Heart left ventricle (tissue), 16 donors: ENCODE measurements around the gene TRMU. TPM values are rescaled to one million over a fixed set of nuclear protein-coding genes. Genes with fewer than 3 reads are reported as not detected.
A peak's percentile ranks its signal among the peaks of the same experiment; 100 is the strongest.

ENCODE experiments used
- ATAC-seq, 4 donors: fragments of 200-7000 bp; cut with Tn5 transposase; one replicate each; pipeline ENCODE4 v1.9.1; 2020 to 2022; ENCODE audit warnings: moderate library complexity in 4 of 4, mild to moderate bottlenecking in 3 of 4, moderate number of reproducible peaks in 1 of 4
- DNase-seq, 5 donors: peaks; one replicate each; pipeline ENCODE4 v3.0.0-alpha.2; 2020
- H3K27ac ChIP-seq, 12 donors: fragments of 200-600 bp; sonication (generic) in 4 of 12; one replicate each; pipeline versions ENCODE4 v1.5.0 to v1.8.0; 2016 to 2022; ENCODE audit warnings: mild to moderate bottlenecking in 2 of 12
- H3K27me3 ChIP-seq, 9 donors: fragments of 200-600 bp; sonication (generic) in 2 of 9; one replicate each; pipeline versions ENCODE4 v1.5.1 to v1.8.0; 2016 to 2022; ENCODE audit warnings: mild to moderate bottlenecking in 3 of 9
- H3K36me3 ChIP-seq, 9 donors: fragments of 200-600 bp; sonication (generic) in 2 of 9; one replicate each; pipeline versions ENCODE4 v1.5.0 to v1.8.0; 2018 to 2022; ENCODE audit warnings: mild to moderate bottlenecking in 2 of 9
- H3K4me1 ChIP-seq, 12 donors: fragments of 200-600 bp; sonication (generic) in 4 of 12; one replicate each; pipeline versions ENCODE4 v1.5.0 to v1.8.0; 2016 to 2022; ENCODE audit warnings: mild to moderate bottlenecking in 3 of 12
- H3K4me3 ChIP-seq, 12 donors: fragments of 200-600 bp; sonication (generic) in 4 of 12; one replicate each; pipeline versions ENCODE4 v1.5.0 to v1.8.0; 2017 to 2022; ENCODE audit warnings: mild to moderate bottlenecking in 9 of 12, moderate library complexity in 4 of 12
- H3K9me3 ChIP-seq, 12 donors: fragments of 200-600 bp; sonication (generic) in 4 of 12; one replicate each; pipeline versions ENCODE4 v1.5.0 to v1.8.0; 2016 to 2022; ENCODE audit warnings: mild to moderate bottlenecking in 1 of 12
- POLR2A ChIP-seq, 2 donors: fragments of 450-650 bp; IDR thresholded peaks; one replicate each; pipeline ENCODE4 v1.6.1; 2017; ENCODE audit warnings: antibody characterized with exemption in 2 of 2, mild to moderate bottlenecking in 2 of 2, moderate library complexity in 2 of 2
- WGBS, 4 donors: extraction: QIAGEN DNeasy Blood & Tissue Kit in 2 of 4; methylation state at CpG; one replicate each; pipeline versions ENCODE4 v1.1.5 to v1.1.7; 2013 to 2018; 5-methylcytosine and 5-hydroxymethylcytosine counted together
- intact Hi-C, 10 donors: fragments of 100-400 bp; cut with DNase I; formaldehyde crosslinking; loops; one replicate each; pipeline versions ENCODE4 v1.11.1 to v1.14.2; 2022
- polyA plus RNA-seq, 2 donors: library from polyadenylated mRNA; stranded (reverse); fragments of 200-250 nt; gene quantifications; one replicate each; pipeline ENCODE4 v1.2.3, GENCODE V29; 2013
- total RNA-seq, 9 donors: library from RNA; depleted of rRNA in 2 of 9; stranded (reverse); fragments of >200 nt in 2 of 9; fragmentation: NEBNext Ultra II Directional in 3 of 9; extraction: Animal tissue kit (Norgen Biotek cat#: 25700) in 3 of 9; gene quantifications; one replicate each; pipeline versions ENCODE4 v1.1.0 to v1.2.4, GENCODE V29; 2016 to 2023
- TF ChIP-seq, protein P1 (sequence below), 12 donors: fragments of 200-600 bp; sonication (generic) in 4 of 12; IDR thresholded peaks; one replicate each; pipeline versions ENCODE4 v1.5.0 to v1.8.0; 2018 to 2022; ENCODE audit warnings: antibody characterized with exemption in 12 of 12, mild to moderate bottlenecking in 5 of 12
- donor health status: ischemic (EF 13 %, LVEDD 7.1; RV severe dilation, severe dysfunction).
- donor health status: healthy with polysubstance abuse.
- donor health status: DM: no; HTN: yes; CAD: no.
- donor health status: DM: no; HTN: no; CAD: no.
- donor health status: ischemic (EF 25% LVEDD 6.9; RV normal size, moderate dysfunction).
- donor health status: ischemic (EF 25% LVEDD 5.7; RV mildly dilated, moderate dysfunction).
- donor health status: healthy.
- donor health status: DM: yes; HTN: yes; CAD: no.
- donor health status: ischemic (EF 35%, LVEDD 5.7; RV mildly dilated, moderate dysfunction).
- donor health status: nonischemic (EF 11% LVEDD 7.7; RV severe dilation, severe dysfunction).
- donor health status: DM: yes; HTN: yes; CAD: no.
- donor health status: PGD.
- donor health status: ischemic (EF 29% LVEDD 5.4; RV normal size, mild dysfunction).
- donor health status: nonischemic (EF 23%, LVEDD 6.1; RV moderate dilation, normal function).

Gene TRMU
- total and polyA plus RNA-seq, 11 donors = 24.3 to 48.7 (median 33.3) TPM

DNA sequence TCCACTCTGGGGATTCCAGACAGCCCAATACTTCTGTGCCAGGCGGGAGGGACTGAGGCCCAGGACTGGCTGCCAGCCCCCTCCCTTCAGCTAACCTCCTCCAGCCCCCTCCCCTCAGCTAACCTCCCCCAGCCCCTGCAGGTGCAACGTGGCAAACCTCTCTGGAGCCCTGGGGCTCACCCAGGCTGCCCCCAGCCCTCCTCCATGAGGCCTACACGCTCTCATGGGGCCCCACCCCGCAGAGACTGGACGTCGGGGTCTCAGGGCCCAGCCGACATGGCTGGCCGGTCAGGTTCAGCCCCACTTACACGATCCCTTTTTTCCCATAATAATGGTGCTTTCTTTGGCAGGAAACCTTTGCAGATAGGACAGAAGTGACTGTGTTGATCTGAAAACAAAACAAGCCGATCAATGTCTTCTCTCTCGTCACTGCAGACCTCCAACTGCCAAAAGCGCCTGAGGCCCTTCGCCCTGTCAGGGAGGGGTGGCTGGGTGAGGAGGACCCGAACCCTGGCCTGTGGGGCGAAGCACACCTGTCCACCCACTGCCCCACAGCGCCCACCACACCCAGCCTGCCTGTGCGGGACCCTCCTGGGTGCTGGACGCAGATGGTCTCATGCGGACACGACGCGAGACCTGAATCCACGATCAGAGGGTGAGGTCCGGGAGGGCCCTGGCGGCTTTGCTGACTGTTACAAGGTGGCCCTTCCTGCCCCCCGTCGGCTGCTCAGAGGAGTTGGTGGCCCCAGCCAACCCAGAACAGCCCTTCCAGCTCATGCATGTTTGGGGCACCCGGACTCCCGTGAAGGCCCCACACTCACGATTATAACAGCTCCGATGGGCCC, 33.6 kb downstream of the TRMU start:
- H3K4me1 ChIP-seq = no peaks in the 10 kb centered on the region
- no peak overlapping the region for H3K27ac ChIP-seq
- no peak overlapping the region for H3K4me3 ChIP-seq
- WGBS, 4 donors = 80 to 86% (median 85%) methylated on average over 25 to 31 of the region's 31 CpGs
- no peaks in the 10 kb centered on the region for H3K36me3 ChIP-seq
- ATAC-seq (no peak), DNase-seq (peak in 2 of 5 donors; percentile 19 to 51)
- H3K27me3 ChIP-seq = peaks cover 0 to 11% (median 0%) of the 10 kb centered on the region in 9 donors
- H3K9me3 ChIP-seq = no peaks in the 10 kb centered on the region
- no peak for TF ChIP-seq POLR2A (IDR thresholded peaks at IDR 0.05)
- TF ChIP-seq, protein P1, sequence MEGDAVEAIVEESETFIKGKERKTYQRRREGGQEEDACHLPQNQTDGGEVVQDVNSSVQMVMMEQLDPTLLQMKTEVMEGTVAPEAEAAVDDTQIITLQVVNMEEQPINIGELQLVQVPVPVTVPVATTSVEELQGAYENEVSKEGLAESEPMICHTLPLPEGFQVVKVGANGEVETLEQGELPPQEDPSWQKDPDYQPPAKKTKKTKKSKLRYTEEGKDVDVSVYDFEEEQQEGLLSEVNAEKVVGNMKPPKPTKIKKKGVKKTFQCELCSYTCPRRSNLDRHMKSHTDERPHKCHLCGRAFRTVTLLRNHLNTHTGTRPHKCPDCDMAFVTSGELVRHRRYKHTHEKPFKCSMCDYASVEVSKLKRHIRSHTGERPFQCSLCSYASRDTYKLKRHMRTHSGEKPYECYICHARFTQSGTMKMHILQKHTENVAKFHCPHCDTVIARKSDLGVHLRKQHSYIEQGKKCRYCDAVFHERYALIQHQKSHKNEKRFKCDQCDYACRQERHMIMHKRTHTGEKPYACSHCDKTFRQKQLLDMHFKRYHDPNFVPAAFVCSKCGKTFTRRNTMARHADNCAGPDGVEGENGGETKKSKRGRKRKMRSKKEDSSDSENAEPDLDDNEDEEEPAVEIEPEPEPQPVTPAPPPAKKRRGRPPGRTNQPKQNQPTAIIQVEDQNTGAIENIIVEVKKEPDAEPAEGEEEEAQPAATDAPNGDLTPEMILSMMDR (IDR thresholded peaks at IDR 0.05) = no peak
- intact Hi-C loops = loop anchor here in 2 of 10 donors (2.0 to 5.0 kb wide), 2 partner anchors 172 to 173 kb away; no protein-coding TSS in a partner anchor

DNA sequence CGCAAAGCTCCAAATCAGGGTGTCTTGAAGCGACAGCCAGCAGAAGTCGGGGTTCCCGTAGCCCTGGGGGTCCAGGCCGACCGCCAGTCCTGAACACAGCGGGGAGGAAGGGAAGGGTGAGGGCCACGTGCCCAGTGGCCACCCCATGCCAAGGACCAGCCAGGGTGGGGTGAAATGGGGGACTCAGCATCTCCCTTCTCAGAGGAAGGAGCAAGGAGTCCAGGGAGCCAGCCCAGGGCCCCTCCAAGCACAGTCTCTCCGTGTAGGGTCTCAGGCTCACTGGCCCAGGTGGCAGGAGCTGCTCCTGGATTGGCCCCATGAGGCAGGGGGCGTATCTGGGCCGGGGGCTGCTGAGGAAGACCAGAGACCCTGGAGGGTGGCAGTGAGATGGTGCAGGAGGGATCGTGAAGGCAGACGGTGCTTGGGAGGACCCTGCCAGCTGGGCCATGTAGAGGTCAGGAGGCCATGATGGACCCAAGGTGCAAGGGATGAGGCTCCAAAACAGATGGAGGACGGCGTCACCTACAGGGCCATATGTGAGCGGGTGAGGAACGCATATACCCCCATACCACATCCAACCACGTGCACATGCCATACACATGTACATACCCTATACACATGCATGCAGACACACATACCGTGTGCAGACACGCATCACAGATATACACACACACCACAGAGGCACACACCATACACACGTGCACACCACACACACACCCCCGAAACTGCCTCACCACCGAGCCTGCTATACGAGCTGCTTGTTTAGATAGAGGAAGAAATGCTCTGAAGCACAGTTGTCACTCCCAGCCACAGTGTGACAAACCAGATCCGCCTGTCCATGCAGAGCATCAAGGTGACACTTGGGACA, 34.4 kb downstream of the TRMU start:
- Histone ChIP-seq H3K9me3 (no peaks in the 10 kb centered on the region), H3K27ac (no peak overlapping the region), H3K36me3 (no peaks in the 10 kb centered on the region), H3K4me1 (no peaks in the 10 kb centered on the region), H3K4me3 (no peak overlapping the region), H3K27me3 (peaks cover 0 to 11% (median 0%) of the 10 kb centered on the region in 9 donors)
- no peak for TF ChIP-seq POLR2A (IDR thresholded peaks at IDR 0.05)
- TF ChIP-seq, protein P1 (IDR thresholded peaks at IDR 0.05) = no peak
- 81 to 85% (median 81%) methylated on average over 23 to 25 of the region's 25 CpGs for WGBS, 4 donors
- ATAC-seq (no peak), DNase-seq (peak in 2 of 5 donors; percentile 10 to 53)
- intact Hi-C loops = loop anchor here in 2 of 10 donors (2.0 to 5.0 kb wide), 2 partner anchors 171 to 172 kb away; no protein-coding TSS in a partner anchor

DNA sequence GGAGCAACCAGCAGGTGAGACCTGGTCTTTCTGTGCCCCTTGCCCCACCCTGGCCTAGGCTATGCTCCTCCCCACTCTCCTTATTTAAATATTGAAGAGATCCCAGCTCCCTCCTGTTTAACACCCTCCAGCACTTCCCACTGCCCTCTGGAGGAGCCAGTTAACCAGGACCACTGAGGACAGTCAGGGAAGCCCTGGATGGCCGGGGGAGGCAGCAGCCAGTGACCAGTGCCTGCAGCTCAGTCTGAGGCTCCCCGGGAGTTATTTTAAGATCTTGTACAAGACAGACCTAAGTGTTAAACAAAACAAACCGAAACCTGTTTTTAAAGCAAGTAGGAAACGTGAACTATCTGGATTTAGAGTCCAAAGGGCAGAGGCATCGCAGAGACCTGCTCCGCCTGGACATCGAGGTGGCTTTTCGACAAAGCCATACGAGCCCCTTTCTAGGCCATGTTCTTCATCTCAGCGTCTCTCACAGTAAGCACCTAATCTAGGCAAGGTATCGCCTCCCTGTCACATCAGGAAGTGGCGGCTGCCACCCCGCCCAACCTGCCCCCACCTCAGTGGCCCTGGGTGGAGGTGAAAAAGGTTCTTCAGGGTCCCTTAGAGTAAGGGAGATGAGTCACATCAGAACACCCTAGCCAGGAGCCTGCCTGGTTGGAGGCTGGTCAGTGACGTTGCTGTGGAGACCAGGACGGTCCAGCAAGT, 35.2 kb downstream of the TRMU start:
- ATAC-seq (no peak), DNase-seq (peak in 2 of 5 donors; percentile 14 to 46)
- H3K4me3 ChIP-seq = no peak overlapping the region
- H3K9me3 ChIP-seq = peaks cover 0 to 3% (median 0%) of the 10 kb centered on the region in 12 donors
- no peaks in the 10 kb centered on the region for H3K4me1 ChIP-seq
- no peak for TF ChIP-seq POLR2A (IDR thresholded peaks at IDR 0.05)
- TF ChIP-seq, protein P1 (IDR thresholded peaks at IDR 0.05) = no peak
- no peak overlapping the region for H3K27ac ChIP-seq
- WGBS, 4 donors = 72 to 83% (median 77%) methylated on average over 12 to 15 of the region's 15 CpGs
- H3K27me3 ChIP-seq = peaks cover 0 to 11% (median 0%) of the 10 kb centered on the region in 9 donors
- no peaks in the 10 kb centered on the region for H3K36me3 ChIP-seq
- intact Hi-C loops = no loop called here
